GM12874 (cell line): ENCODE data around the gene UTY.

Source experiments
- TF ChIP-seq, protein P1 (sequence below): IDR thresholded peaks from 2 replicates; pipeline ENCODE4 v1.5.1; 2011; ENCODE audit warnings: low read depth, mild to moderate bottlenecking, control low read depth, low read length, moderate library complexity; ENCODE audit not compliant: insufficient read depth

The UTY gene

DNA sequence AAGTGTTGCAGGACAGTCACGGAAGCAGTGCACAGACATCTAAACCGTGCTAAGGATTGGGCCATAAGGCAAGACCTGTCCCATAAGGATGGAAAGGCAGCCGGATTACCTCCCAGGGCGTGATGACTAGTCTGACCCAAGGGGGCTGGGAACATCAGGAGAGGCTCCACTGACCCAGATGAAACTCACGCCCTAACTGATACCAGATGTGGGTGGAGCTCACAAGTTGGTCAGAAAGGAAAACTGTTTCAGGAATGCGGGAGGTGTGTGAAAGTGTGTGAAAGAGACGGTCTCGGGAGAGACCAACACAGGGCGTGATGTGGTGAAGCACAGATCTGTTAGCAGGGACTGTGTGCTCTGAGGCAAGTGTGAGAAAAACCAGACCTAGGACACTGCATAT is 140.5 kb downstream of the UTY start:
- TF ChIP-seq, protein P1, sequence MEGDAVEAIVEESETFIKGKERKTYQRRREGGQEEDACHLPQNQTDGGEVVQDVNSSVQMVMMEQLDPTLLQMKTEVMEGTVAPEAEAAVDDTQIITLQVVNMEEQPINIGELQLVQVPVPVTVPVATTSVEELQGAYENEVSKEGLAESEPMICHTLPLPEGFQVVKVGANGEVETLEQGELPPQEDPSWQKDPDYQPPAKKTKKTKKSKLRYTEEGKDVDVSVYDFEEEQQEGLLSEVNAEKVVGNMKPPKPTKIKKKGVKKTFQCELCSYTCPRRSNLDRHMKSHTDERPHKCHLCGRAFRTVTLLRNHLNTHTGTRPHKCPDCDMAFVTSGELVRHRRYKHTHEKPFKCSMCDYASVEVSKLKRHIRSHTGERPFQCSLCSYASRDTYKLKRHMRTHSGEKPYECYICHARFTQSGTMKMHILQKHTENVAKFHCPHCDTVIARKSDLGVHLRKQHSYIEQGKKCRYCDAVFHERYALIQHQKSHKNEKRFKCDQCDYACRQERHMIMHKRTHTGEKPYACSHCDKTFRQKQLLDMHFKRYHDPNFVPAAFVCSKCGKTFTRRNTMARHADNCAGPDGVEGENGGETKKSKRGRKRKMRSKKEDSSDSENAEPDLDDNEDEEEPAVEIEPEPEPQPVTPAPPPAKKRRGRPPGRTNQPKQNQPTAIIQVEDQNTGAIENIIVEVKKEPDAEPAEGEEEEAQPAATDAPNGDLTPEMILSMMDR, result no peak

DNA sequence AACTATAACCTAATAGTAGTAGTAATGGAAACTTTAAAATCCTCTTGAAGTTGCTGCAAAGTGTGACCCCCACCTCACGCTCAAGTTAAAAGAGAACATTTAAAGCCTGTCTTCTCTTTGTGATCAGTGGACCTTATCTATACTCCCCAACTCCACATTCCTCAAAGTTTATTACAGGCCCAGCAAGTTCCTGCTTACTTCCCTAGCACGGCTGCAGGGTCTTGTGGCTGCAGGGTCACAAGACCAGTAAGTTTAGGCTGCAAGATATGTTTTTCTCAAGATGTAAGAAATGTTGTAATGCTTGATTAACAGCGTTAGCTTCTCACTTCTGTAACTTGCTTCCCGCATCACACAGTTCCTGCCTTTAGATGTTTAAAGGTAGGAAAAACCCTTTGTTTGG is 141.1 kb downstream of the UTY start:
- TF ChIP-seq, protein P1, result no peak

DNA sequence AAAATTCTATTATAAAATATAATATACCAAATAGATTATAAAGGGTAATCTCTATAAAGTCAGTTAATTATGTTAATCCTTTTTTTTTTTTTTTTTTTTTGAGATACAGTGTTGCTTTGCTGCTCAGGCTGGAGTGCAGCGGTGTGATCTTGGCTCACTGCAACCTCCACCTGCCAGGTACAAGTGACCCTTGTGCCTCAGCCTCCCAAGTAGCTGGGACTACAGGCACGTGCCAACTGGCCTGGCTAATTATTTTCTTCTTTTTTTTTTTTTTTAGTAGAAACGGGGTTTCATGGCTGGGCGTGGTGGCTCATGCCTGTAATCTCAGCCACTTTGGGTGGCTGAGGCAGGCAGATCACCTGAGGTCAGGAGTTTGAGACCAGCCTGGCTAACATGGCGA is 141.9 kb downstream of the UTY start:
- TF ChIP-seq, protein P1, result no peak

DNA sequence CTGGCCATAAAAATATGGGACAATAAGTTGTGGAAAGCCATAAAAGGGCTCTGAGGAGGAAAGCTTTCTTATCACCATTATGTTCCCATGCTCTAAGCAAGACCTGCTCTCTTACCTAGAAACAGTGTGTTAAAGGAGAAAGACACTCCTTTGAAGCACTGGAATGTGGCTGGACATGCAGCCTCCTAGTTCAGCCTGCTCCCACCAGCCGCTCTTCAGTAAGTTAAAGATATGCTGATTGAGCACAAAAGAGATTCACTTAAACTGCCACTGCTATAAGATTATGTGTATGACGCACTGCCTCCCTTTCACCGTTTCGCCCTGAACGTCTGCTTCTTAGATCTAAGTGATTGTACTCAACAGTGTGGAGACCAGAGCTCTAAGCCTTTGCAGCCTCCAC is 146.0 kb downstream of the UTY start:
- TF ChIP-seq, protein P1, result no peak

DNA sequence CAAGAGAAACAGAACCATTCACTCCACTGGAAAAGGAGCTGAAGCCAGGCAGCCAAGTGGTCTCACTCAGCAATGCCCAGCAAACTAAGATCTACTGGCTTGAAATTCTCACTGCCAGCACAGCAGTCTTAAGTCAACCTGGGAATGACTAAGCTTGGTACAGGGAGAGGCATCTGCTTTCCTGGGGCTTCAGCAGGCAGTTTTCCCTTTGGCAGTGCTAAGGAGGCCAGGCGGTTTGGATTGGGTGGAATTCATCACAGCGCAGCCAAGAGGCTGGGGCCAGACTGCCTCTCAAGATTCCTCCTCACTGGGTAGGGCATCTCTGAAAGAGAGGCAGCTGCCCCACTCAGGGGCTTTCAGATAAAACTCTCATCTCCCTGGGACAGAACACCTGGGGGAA is 149.2 kb downstream of the UTY start:
- TF ChIP-seq, protein P1, result no peak

DNA sequence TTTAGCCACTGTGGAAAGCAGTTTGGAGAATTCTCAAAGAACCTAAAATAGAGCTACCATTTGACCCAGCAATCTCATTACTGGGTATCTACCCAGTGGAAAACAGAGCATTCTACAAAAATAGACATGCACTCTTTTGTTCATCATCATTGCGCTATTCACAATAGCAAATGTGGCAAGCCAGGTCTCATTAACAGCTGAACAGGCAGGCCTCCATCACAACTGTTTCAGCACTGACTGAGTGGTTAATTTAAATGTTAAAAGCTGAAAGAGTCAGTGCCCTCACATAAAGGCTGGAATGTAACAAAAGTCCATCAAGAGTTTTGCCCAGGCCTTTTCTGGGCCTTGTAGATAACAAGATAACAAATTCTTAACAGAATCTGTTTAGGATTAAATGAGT is 166.9 kb downstream of the UTY start:
- TF ChIP-seq, protein P1, result no peak

DNA sequence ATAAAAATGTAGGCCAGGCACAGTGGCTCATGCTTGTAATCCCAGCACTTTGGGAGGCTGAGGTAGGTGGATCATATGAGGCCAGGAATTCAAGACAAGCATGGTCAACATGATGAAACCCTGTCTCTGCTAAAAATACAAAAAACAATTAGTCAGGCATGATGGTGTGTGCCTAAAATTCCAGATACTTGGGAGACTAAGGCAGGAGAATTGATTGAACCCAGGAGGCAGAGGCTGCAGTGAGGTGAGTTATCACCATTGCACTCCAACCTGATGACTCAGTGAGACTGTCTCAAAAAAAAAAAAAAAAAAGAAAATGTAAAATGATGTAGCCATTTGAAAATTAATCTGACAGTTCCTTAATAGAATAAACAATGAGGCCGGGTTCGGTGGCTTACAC is 171.9 kb downstream of the UTY start:
- TF ChIP-seq, protein P1, result no peak

DNA sequence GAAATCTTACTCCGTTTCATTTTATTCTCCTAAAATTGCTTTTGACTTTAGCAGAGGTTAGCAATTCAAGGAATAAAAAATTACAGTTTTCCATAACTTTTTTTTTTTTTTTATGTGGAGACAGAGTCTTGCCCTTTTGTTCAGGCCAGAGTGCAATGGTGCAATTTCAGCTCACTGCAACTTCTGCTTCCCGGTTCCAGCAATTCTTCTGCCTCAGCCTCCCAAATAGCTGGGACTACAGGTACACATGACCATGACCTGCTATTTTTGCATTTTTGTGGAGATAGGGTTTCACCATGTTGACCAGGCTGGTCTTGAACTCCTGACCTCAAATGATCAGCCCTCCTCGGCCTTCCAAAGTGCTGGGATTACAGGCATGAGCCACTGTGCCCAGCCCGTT is 179.0 kb downstream of the UTY start:
- TF ChIP-seq, protein P1, result no peak
